Dermis blood vessel endothelial cell (primary cell): ENCODE data around the gene PHETA1. TPM values are rescaled to one million over a fixed set of nuclear protein-coding genes. Genes with fewer than 3 reads are reported as not detected.

Experiments
- DNase-seq: peaks from one replicate; pipeline ENCODE4 v3.0.0; 2010
- total RNA-seq: library from RNA; depleted of rRNA; stranded (reverse); fragments of >200 nt; gene quantifications from 2 replicates; pipeline ENCODE4 v1.2.3, GENCODE V29; 2014

The PHETA1 gene
- total RNA-seq, 1 donor from 2014 or later, result 9.7 TPM

- DNase-seq, result peak; percentile 12
Measured at GRCh38 chr12:111368291-111368787, 556 bp downstream of the PHETA1 start.

GRCh38 chr12:111367661-111368221 is 1.2 kb downstream of the PHETA1 start:
- DNase-seq, result peak; percentile 63

- DNase-seq, result no peak
Measured at GRCh38 chr12:111366583-111366982, 2.3 kb downstream of the PHETA1 start.

DNA sequence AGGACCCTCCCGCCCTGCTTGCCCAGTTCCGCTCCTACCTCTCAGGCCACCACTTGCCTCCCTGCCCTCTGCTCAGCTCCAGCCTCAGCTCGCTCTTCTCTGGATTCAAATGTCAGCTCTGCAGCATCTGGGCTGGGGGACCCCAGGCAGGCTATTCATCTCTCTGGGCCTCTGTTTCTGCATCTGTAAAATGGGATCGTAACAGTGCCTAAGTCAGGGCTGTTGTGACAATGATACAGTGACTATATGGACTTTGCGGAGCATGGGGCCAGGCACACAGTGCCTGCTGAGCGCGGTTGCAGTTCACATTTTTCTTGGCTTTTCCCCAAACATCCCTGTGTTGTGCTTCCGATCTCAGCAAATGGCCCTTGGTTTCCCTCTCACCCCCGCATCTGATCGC is 2.8 kb downstream of the PHETA1 start:
- DNase-seq, result no peak

GRCh38 chr12:111363578-111363977 is 5.3 kb downstream of the PHETA1 start:
- DNase-seq, result peak; percentile 71

GRCh38 chr12:111362687-111363475 is 6.0 kb downstream of the PHETA1 start:
- no peak for DNase-seq

DNA sequence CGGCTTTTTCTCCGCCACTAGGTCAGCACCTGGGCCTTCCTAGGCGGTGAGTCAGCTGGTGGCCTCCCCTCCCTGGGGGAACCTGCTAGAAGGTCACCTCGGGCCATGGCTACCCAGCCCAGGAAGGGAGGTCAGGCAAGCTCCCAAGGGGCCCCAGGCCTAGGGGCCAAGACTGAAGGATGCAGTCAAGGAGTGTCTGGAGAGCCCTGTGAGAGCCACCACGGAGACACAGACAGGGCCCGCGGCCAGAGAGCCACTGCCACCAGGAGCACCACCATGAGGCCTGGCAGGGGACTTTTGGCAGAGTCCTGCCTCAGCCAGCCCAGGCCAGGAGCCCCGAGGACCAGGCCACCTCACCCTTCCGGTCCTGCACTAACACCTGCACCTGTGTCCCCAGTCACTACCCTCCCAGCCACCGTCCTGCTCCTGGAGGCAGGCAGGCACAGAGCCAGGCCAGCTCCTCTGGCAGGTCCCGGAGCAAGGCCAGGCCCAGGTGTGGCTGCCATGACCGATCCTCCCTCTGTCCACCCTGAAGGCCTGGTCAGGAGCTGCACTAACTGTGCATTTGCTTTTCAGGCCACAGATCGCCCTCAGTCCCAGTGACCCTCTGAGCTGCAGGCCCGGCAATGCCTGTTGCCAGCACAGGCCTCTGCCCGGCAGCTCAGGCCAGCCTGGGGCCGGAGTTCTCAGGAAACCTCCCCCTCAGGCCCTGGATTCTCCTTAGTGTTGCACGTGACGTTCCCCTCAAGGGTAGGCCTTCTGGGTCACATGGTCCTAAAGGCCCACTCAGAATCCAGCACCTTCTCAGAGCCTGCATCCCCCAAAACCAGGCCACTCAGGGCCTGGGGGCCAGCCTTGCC is 6.9 kb downstream of the PHETA1 start:
- no peak for DNase-seq

- DNase-seq, result no peak
Measured at GRCh38 chr12:111361073-111361716, 7.7 kb downstream of the PHETA1 start.

GRCh38 chr12:111360325-111360930 is 8.5 kb downstream of the PHETA1 start:
- DNase-seq, result no peak

DNA sequence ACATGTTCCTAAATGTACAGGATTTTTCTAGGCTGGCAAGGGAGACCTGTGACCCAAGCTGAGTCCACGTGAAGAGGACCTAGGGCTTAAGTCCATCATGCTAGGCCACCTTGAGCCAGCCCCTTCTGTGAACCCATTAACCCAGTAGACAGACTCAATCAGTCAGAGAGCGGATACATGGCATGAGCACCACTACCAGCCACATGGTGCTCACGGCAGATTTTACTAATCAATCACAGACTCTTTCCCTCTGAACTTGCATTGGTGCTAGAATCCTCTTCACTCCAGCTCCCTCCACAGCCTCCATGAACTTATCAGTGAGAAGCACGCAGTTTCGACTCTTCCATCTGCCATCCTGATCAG is 9.0 kb downstream of the PHETA1 start:
- no peak for DNase-seq

- DNase-seq, result no peak
Measured at GRCh38 chr12:111359231-111359913, 9.5 kb downstream of the PHETA1 start.

DNA sequence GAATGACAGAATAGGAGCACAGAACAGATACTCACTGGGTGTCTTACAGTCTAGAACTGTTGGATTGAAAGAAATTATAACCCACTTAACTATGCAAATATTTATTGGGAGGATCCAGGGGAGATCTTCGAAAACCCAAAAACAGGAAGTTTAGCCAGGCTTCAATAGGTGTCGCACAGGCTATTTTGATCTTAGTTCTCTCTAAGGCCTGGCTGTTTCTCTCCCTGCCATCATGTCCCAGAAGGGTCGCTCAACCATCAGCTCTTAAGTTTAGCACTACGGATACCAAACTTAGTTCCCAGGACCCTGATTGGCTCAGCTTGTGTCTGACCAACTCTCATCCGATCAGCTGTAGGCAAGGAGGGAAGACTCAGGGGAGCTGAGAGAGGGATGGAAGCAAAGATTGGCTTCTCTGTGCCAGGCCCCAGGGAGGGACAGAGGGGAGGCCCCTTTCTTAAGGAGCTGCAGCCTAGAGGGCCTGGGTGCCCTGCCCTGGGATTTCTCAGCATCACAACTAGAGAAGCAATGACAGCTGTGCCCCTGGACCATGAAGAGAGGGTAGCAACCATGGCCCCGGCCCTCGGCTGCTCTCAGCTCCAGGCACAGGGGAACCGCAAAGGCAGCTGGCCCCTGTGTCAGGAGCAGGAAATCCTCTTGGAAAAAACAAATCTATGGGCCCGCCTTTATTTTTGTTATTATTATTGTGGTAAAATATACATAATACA is 13.5 kb downstream of the PHETA1 start:
- no peak for DNase-seq

DNA sequence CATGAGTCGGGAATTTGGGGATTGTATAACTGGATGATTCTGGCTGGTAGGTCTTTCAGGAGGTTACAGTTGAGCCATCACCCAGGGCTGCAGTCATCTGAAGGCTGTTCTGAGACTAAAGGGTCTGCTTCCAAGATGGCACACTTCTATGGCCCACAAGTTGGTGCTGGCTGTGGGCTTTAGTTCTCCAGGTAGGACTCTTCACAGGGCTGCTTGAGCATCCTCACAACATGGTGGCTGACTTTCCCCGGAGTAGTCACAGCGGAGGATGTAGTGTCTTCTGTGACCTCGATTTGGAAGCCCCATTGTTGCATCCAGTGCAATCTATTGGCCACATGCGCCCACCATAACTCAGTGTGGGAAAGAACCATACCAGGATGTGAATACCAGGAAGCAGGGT is 14.4 kb downstream of the PHETA1 start:
- DNase-seq, result no peak

- no peak for DNase-seq
Measured at GRCh38 chr12:111353603-111354295, 15.1 kb downstream of the PHETA1 start.

GRCh38 chr12:111353026-111353425 is 15.9 kb downstream of the PHETA1 start:
- DNase-seq, result no peak

GRCh38 chr12:111352296-111352993 is 16.4 kb downstream of the PHETA1 start:
- DNase-seq, result no peak

DNA sequence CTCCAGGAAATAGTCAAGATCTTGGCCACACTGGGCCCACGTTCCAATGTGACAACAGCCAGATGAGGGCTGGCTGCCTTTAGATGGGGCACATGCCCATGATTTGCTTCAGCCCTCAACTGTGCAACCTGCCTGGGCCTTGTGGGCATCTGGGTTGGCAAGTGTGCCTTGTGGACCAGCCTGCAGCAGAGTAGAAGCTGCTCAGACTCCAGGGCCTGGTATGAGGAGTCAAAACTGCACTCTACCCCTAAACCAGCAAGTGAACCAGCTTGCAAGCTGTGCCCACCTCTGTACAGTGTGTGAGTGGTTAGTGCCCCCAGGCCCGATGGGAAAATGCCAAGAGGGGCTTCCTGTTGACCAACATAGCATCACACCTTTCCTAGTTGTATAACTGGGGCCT is 17.9 kb downstream of the PHETA1 start:
- no peak for DNase-seq

GRCh38 chr12:111349748-111350520 is 19.0 kb downstream of the PHETA1 start:
- no peak for DNase-seq
